ENCODE measurements around the gene CLIC5.

The CLIC5 gene

GRCh38 chr6:46048646-46049297 lies 33.1 kb upstream of the CLIC5 start:
- Mint-ChIP-seq H3K27ac (no peak overlapping the region), H3K4me3 (no peak overlapping the region), H3K27me3 (peaks cover 1% of the 10 kb centered on the region), H3K9me3 (no peaks in the 10 kb centered on the region), H3K36me3 (ENCODE audit: low read depth) (no peaks in the 10 kb centered on the region), H3K4me1 (ENCODE audit: low read depth) (peaks cover 23% of the 10 kb centered on the region)
- intact Hi-C loops (cut with micrococcal nuclease): no loop called here

- H3K27me3 Mint-ChIP-seq: peaks cover 1% of the 10 kb centered on the region
- intact Hi-C loops (cut with micrococcal nuclease): no loop called here
- H3K27ac Mint-ChIP-seq: no peak overlapping the region
- H3K36me3 Mint-ChIP-seq (ENCODE audit: low read depth): no peaks in the 10 kb centered on the region
- H3K4me1 Mint-ChIP-seq (ENCODE audit: low read depth): peaks cover 8% of the 10 kb centered on the region
- H3K4me3 Mint-ChIP-seq: no peak overlapping the region
- no peaks in the 10 kb centered on the region for H3K9me3 Mint-ChIP-seq
Observed at GRCh38 chr6:46046558-46047174, 31.0 kb upstream of the CLIC5 start.

- Mint-ChIP-seq H3K4me3 (no peak overlapping the region), H3K27me3 (peaks cover 1% of the 10 kb centered on the region), H3K36me3 (ENCODE audit: low read depth) (no peaks in the 10 kb centered on the region), H3K27ac (no peak overlapping the region), H3K4me1 (ENCODE audit: low read depth) (peaks cover 8% of the 10 kb centered on the region), H3K9me3 (no peaks in the 10 kb centered on the region)
- intact Hi-C loops (cut with micrococcal nuclease): no loop called here
Observed at GRCh38 chr6:46044881-46045617, 29.4 kb upstream of the CLIC5 start.

- Mint-ChIP-seq H3K4me1 (ENCODE audit: low read depth) (peaks cover 8% of the 10 kb centered on the region), H3K36me3 (ENCODE audit: low read depth) (no peaks in the 10 kb centered on the region), H3K9me3 (no peaks in the 10 kb centered on the region), H3K27me3 (no peaks in the 10 kb centered on the region), H3K27ac (no peak overlapping the region), H3K4me3 (no peak overlapping the region)
- intact Hi-C loops (cut with micrococcal nuclease): no loop called here
Observed at GRCh38 chr6:46042355-46042999, 26.8 kb upstream of the CLIC5 start.

- peaks cover 6% of the 10 kb centered on the region for H3K4me1 Mint-ChIP-seq (ENCODE audit: low read depth)
- no peaks in the 10 kb centered on the region for H3K36me3 Mint-ChIP-seq (ENCODE audit: low read depth)
- H3K4me3 Mint-ChIP-seq: no peak overlapping the region
- intact Hi-C loops (cut with micrococcal nuclease): no loop called here
- H3K27ac Mint-ChIP-seq: no peak overlapping the region
- no peaks in the 10 kb centered on the region for H3K9me3 Mint-ChIP-seq
- no peaks in the 10 kb centered on the region for H3K27me3 Mint-ChIP-seq
Observed at GRCh38 chr6:46040288-46040687, 24.6 kb upstream of the CLIC5 start.

GRCh38 chr6:46039646-46040045 lies 24.0 kb upstream of the CLIC5 start:
- Mint-ChIP-seq H3K4me3 (no peak overlapping the region), H3K27me3 (no peaks in the 10 kb centered on the region), H3K27ac (no peak overlapping the region), H3K4me1 (ENCODE audit: low read depth) (no peaks in the 10 kb centered on the region), H3K9me3 (no peaks in the 10 kb centered on the region), H3K36me3 (ENCODE audit: low read depth) (no peaks in the 10 kb centered on the region)
- intact Hi-C loops (cut with micrococcal nuclease): no loop called here

- no peaks in the 10 kb centered on the region for H3K27me3 Mint-ChIP-seq
- H3K27ac Mint-ChIP-seq: no peak overlapping the region
- no peaks in the 10 kb centered on the region for H3K36me3 Mint-ChIP-seq (ENCODE audit: low read depth)
- H3K9me3 Mint-ChIP-seq: peaks cover 5% of the 10 kb centered on the region
- intact Hi-C loops (cut with micrococcal nuclease): no loop called here
- no peaks in the 10 kb centered on the region for H3K4me1 Mint-ChIP-seq (ENCODE audit: low read depth)
- no peak overlapping the region for H3K4me3 Mint-ChIP-seq
Observed at GRCh38 chr6:46036911-46037310, 21.3 kb upstream of the CLIC5 start.

GRCh38 chr6:46035242-46035641 lies 19.6 kb upstream of the CLIC5 start:
- Mint-ChIP-seq H3K27ac (no peak overlapping the region), H3K36me3 (ENCODE audit: low read depth) (no peaks in the 10 kb centered on the region), H3K9me3 (peaks cover 5% of the 10 kb centered on the region), H3K4me3 (no peak overlapping the region), H3K4me1 (ENCODE audit: low read depth) (no peaks in the 10 kb centered on the region), H3K27me3 (peaks cover 1% of the 10 kb centered on the region)
- intact Hi-C loops (cut with micrococcal nuclease): no loop called here

GRCh38 chr6:46032110-46032998 lies 16.7 kb upstream of the CLIC5 start:
- intact Hi-C loops (cut with micrococcal nuclease): no loop called here
- H3K9me3 Mint-ChIP-seq: peaks cover 5% of the 10 kb centered on the region
- H3K4me1 Mint-ChIP-seq (ENCODE audit: low read depth): no peaks in the 10 kb centered on the region
- no peak overlapping the region for H3K4me3 Mint-ChIP-seq
- no peak overlapping the region for H3K27ac Mint-ChIP-seq
- no peaks in the 10 kb centered on the region for H3K36me3 Mint-ChIP-seq (ENCODE audit: low read depth)
- H3K27me3 Mint-ChIP-seq: peaks cover 1% of the 10 kb centered on the region

- H3K27ac Mint-ChIP-seq: no peak overlapping the region
- no peaks in the 10 kb centered on the region for H3K36me3 Mint-ChIP-seq (ENCODE audit: low read depth)
- no peak overlapping the region for H3K4me3 Mint-ChIP-seq
- intact Hi-C loops (cut with micrococcal nuclease): no loop called here
- no peaks in the 10 kb centered on the region for H3K4me1 Mint-ChIP-seq (ENCODE audit: low read depth)
- H3K9me3 Mint-ChIP-seq: peaks cover 5% of the 10 kb centered on the region
- peaks cover 1% of the 10 kb centered on the region for H3K27me3 Mint-ChIP-seq
Observed at GRCh38 chr6:46029602-46030001, 13.9 kb upstream of the CLIC5 start.

- Mint-ChIP-seq H3K27me3 (peaks cover 3% of the 10 kb centered on the region), H3K36me3 (ENCODE audit: low read depth) (no peaks in the 10 kb centered on the region), H3K4me3 (no peak overlapping the region), H3K27ac (no peak overlapping the region), H3K4me1 (ENCODE audit: low read depth) (no peaks in the 10 kb centered on the region), H3K9me3 (no peaks in the 10 kb centered on the region)
- intact Hi-C loops (cut with micrococcal nuclease): no loop called here
Observed at GRCh38 chr6:46026307-46026706, 10.6 kb upstream of the CLIC5 start.

GRCh38 chr6:46025573-46025972 lies 9.9 kb upstream of the CLIC5 start:
- no peaks in the 10 kb centered on the region for H3K4me1 Mint-ChIP-seq (ENCODE audit: low read depth)
- intact Hi-C loops (cut with micrococcal nuclease): no loop called here
- H3K36me3 Mint-ChIP-seq (ENCODE audit: low read depth): no peaks in the 10 kb centered on the region

GRCh38 chr6:46024124-46024769 lies 8.6 kb upstream of the CLIC5 start:
- Mint-ChIP-seq H3K27me3 (peaks cover 3% of the 10 kb centered on the region), H3K4me1 (ENCODE audit: low read depth) (no peaks in the 10 kb centered on the region), H3K36me3 (ENCODE audit: low read depth) (no peaks in the 10 kb centered on the region), H3K27ac (no peak overlapping the region), H3K4me3 (no peak overlapping the region), H3K9me3 (no peaks in the 10 kb centered on the region)
- intact Hi-C loops (cut with micrococcal nuclease): no loop called here

More at GRCh38 chr6:46025573-46025972, 9.9 kb upstream of the CLIC5 start:
- Mint-ChIP-seq H3K4me3 (no peak overlapping the region), H3K27ac (no peak overlapping the region), H3K9me3 (no peaks in the 10 kb centered on the region), H3K27me3 (peaks cover 5% of the 10 kb centered on the region)

Measured in dendritic cell treated with granulocyte-macrophage colony-stimulating factor and Interleukin-4, amounts not matched to agents 40 ng/mL and 50 ng/mL, for 4 days (primary cell).